Thyroid gland (tissue), 4 donors: Measurements from ENCODE around the gene BARX2.

Experiments
- POLR2A ChIP-seq, 2 donors: fragments of 450-650 bp; IDR thresholded peaks; one replicate each; pipeline ENCODE4 v1.6.1; 2017; ENCODE audit warnings: antibody characterized with exemption in 2 of 2, mild to moderate bottlenecking in 2 of 2, moderate library complexity in 1 of 2
- TF ChIP-seq, protein P1 (sequence below), 6 experiments: fragments of 200-600 bp in 3 of 6; fragments of 450-650 bp in 3 of 6; sonication (generic) in 3 of 6; IDR thresholded peaks; one replicate each; pipeline ENCODE4 v1.5.1; 2016 to 2019; ENCODE audit warnings: antibody characterized with exemption in 6 of 6, mild to moderate bottlenecking in 2 of 6, inconsistent platforms in 1 of 6, moderate library complexity in 1 of 6

GRCh38 chr11:129426038-129426437, 50.4 kb downstream of the BARX2 start:
- TF ChIP-seq POLR2A (IDR thresholded peaks at IDR 0.05) = no peak
- TF ChIP-seq, protein P1, sequence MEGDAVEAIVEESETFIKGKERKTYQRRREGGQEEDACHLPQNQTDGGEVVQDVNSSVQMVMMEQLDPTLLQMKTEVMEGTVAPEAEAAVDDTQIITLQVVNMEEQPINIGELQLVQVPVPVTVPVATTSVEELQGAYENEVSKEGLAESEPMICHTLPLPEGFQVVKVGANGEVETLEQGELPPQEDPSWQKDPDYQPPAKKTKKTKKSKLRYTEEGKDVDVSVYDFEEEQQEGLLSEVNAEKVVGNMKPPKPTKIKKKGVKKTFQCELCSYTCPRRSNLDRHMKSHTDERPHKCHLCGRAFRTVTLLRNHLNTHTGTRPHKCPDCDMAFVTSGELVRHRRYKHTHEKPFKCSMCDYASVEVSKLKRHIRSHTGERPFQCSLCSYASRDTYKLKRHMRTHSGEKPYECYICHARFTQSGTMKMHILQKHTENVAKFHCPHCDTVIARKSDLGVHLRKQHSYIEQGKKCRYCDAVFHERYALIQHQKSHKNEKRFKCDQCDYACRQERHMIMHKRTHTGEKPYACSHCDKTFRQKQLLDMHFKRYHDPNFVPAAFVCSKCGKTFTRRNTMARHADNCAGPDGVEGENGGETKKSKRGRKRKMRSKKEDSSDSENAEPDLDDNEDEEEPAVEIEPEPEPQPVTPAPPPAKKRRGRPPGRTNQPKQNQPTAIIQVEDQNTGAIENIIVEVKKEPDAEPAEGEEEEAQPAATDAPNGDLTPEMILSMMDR (IDR thresholded peaks at IDR 0.05) = no peak
